GM19025 (cell line): ENCODE data around the gene PDIA2.
"Not testable (repeated sequence)": the region's sequence is repeated elsewhere in the genome, so short reads cannot be mapped to it uniquely, and the experiment has no call there.

Experiments used
- ATAC-seq: cut with Tn5 transposase; IDR thresholded peaks from one replicate; pipeline ENCODE4 v1.9.1; 2021; ENCODE audit warnings: mild to moderate bottlenecking, low read depth, moderate library complexity; ENCODE audit not compliant: unreplicated experiment

The PDIA2 gene, protein sequence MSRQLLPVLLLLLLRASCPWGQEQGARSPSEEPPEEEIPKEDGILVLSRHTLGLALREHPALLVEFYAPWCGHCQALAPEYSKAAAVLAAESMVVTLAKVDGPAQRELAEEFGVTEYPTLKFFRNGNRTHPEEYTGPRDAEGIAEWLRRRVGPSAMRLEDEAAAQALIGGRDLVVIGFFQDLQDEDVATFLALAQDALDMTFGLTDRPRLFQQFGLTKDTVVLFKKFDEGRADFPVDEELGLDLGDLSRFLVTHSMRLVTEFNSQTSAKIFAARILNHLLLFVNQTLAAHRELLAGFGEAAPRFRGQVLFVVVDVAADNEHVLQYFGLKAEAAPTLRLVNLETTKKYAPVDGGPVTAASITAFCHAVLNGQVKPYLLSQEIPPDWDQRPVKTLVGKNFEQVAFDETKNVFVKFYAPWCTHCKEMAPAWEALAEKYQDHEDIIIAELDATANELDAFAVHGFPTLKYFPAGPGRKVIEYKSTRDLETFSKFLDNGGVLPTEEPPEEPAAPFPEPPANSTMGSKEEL

DNA sequence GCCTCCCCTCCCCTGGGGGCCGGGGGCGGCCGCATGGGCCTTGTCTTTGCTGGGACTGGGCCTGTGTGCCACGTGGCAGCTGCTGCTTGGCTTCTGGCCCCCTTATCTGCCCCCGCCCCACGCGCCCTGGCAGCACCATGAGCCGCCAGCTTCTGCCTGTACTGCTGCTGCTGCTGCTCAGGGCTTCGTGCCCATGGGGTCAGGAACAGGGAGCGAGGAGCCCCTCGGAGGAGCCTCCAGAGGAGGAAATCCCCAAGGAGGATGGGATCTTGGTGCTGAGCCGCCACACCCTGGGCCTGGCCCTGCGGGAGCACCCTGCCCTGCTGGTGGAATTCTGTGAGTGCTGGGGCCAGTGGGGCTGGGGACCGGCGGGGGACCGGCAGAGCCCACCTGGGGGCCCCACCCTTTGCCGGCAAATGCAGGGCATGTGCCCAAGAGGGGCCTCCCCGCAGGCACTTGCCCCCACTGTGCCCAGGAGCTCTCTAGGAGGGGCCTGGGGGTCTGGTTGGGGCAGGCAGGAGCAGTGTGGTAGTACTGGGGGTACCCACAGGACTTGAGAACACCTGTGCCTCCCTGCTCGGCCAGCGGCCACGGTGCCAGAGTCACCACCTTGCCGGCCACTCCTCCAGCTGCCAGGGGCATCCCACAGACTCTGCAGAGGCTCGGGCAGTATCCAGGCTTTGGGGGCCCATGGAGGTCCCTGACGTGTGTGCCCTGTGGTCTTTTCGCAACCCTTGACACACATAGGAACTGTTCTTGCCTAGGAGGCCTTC lies at the start of gene PDIA2:
TSS of gene PDIA2 (plus strand) at position 132 of the 773 bp plus-strand sequence. CDS start at position 138, 6 bp downstream.
- no peak for ATAC-seq

DNA sequence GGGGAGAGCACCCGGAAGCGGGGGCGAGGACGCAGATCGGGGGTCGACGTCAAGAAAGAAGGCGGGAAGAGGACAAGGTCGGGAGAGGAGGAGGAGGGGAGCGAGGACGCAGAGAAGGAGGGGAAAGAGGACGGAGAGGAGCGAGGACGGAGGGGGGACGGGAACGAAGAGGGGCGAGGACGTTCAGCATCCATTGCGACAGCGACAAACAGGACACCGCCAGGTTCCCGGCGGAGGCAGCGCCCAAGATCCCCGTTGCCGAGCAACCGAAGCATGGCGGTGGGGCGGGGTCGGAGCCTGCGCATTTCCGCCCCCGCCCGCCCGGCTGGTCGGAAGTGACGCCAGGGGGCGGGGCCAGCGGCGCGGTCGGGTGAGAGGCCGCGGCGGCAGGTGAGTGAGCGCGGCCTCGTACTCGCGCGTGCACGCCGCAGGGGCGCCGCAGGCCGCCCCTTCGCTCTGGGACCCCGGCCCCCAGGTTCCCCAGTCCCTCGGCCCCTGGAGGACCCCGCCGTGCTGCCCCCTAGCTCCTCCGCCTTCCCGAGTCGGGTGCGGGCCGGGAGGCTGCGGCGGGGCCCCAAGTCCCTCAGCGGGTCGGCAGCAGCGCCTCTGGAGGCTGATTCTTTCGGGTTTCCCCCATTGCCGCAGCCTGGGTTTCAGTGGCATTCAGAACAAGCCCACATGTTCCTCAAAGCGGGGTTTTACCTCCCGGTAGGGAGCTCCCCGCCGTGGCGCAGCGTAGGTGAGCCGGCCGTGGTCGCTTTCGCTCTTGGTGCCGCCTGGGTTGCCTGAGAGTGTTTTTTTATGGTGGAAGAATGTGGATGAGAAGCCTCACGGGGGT lies 48.3 kb upstream of the PDIA2 start, which contains the start of gene FAM234A:
TSS of gene FAM234A (plus strand) at position 354 of the 838 bp plus-strand sequence. CDS start 19,593 bp downstream, outside the sequence.
- ATAC-seq, result peak; percentile 84

DNA sequence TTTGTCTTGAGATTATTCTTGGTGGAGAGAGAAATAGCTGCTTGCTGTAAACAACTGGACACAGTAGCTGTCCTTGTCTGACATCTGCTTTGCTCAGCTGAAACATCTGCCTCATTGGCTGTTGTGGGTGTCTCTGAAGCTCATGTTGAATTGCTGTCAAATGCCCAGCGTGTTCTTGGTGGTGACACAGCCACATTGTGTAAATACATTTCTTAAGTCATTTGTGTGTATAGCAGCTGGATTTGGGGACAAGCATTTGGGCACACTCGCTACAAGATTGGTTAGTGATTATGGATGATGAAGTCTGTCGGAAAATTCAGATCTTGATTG lies 43.1 kb upstream of the PDIA2 start:
- no peak for ATAC-seq

DNA sequence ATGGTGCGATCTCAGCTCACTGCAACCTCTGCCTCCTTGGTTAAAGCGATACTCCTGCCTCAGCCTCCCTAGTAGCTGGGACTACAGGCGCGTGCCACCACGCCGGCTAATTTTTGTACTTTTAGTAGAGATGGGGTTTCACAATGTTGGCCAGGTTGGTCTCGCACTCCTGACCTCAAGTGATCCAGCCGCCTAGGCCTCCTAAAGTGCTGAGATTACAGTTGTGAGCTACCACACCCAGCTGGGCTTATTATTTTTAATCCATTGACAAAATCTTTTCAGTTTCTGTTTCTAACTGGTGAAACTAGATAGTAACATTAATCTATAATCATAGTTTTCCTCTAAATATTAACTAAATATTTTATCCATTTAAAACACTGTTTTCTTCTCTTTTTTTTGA lies 42.4 kb upstream of the PDIA2 start:
- ATAC-seq, result no peak

DNA sequence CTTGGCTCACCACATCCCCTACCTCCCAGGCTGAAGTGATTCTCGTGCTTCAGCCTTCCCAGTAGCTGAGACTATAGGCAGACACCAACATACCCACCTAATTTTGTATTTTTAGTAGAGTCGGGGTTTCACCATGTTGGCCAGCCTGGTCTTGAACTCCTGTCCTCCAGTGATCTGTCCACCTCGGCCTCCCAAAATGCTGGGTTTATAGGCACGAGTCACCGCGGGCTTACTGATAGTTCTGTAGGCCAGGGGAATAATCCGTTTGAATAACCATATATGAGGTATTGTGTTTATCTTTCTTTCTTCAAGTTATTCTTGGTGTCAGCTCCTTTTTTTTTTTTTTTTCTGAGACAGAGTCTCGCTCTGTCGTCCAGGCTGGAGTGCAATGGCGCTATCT lies 40.7 kb upstream of the PDIA2 start:
- ATAC-seq, result no peak

DNA sequence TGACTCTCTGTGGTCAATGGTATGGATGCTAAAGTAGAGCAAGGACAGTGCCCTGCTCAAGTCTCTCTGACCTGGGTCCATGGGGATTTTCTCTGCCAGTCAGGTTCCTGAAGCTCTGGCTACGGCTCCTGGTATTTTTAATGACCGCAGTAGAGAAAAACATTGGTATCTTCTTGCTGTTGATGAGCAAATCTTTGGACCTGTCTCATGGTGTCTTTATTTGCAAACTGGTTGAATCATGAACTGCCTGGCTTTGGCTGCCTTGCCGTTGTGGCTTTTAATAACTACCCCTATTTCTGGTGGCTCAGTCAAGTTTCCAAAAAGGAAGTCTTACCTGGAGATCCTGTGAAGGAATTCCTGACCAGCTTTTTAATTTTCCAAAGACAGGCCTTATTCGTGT lies 39.6 kb upstream of the PDIA2 start:
- ATAC-seq, result no peak

DNA sequence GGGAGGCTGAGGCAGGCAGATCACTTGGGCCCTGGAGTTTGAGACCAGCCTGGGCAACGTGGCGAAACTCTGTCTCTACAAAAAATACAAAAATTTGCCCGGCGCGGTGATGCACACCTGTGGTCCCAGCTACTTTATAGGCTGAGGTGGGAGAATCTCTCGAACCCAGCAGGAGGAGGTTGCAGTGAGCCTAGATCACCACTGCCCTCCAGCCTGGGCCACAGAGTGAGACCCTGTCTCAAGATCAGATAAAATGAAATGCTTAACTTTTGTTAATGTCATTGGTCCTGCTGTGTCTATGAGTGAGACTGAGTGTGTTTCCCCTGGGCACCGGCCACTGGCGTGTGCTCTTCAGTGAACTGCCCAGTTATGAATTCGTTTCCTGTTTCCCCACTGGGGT lies 37.9 kb upstream of the PDIA2 start:
- no peak for ATAC-seq

DNA sequence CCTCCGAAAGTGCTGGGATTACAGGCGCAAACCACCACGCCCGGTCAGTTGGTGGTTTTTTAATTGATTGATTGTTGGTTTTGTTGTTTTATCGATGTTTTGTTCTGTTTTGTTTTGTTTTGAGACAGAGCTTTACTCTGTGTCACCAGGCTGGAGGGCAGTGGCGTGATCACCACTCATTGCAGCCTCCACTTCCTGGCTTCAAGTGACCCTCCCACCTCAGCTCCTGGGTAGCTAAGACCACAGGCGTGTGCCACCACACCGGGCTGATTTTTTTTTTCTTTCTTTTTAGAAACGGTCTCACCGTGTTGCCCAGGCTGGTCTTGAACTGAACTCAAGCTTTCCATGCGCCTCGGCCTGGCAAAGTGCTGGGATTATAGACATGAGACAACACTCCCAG lies 35.9 kb upstream of the PDIA2 start:
- ATAC-seq, result no peak

DNA sequence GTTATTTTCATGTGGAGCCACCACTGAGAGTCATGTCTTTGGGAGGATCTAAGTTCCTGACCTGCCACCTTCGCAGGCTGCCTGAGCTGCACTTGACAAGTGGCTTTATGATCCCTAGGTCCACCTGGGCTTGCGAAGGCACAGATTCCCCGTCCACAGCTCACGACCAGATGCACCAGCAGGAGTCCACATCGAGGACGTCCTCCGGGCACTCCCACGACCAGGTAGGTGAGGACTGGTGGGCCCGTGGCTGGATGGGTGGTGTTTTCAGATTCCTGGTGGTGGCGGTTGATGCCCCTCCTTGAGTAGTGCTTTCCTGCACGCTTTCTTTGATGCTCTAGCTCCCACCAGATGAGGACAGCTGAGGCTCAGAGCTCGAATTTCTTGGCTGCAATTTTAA lies 33.5 kb upstream of the PDIA2 start:
- ATAC-seq, result no peak

DNA sequence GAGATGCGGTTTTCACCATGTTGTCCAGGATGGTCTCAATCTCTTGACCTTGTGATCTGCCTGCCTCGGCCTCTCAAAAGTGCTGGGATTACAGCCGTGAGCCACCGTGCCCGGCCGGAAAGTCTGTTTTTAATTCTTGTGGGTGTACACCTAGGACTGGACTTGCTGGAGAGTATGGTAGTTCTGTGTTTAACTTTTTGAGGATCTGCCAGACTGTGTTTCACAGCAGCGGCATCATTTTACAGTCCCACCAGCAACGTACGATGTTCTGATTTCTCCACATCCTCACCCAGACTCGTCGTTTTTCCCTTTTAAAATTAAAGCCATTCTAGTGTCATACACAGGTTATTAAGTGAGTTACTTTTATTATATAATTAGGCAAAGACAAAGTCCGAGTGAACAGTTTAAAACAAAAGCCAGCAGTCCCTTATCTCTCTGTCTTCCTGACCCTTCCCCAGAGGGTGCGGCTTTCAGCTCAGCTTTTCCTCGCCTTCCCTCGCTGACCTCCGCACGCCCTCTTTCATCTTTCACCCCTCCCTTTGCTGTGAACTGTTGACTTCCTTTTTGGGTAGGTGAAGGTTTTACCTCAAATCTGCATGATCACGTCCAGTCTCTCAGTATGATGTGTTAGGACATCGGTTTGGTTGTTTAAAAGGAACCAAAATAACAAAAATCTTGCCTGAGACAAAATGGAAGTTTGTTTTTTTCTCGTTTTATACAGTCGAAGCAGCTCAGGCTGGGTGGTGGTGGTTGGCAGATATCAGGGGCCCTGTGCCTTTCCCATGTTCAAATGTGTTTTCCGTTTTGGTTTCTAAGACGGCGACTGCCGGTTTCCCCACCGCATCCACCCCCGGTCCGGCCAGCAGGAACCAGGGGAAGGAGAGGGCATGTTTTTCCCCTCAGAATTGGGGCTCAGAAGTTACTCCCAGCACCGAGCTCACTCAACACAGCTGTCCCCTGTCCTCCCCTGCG lies 30.3 kb upstream of the PDIA2 start:
- ATAC-seq, result no peak

DNA sequence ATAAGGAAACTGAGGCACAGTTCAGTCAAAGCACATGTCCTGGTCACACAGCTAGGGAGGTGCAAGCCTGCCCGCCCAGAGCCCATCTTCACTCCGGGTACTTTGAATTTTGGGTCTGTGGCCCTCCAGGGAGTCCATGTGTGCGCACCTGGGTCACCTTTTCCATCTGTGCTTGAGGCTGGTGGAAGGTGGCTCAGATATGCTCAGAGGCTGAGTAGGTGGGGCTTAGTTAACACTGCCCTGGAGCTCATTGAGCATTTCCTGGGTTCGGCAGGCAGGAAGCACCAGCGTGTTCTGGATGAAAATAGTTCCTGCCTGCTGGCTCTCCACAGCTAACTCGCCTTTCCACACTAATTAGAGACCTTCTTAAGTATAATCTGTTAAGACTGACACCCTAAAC lies 29.1 kb upstream of the PDIA2 start:
- no peak for ATAC-seq

DNA sequence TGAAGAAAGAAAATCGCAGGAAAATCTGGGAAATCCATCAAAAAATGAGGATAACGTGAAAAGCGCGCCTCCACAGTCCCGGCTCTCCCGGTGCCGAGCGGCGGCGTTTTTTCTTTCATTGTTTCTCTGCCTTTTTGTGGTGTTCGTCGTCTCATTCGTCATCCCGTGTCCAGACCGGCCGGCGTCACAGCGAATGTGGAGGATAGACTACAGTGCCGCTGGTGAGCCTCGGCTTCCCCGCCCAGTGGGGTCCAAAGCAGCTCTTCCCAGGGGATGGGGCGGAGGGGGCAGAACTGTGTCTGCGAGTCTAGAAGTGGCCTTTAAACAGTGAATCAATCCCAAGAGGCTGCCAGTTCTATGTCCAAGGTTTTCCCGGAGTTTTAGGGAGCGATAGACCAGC lies 28.5 kb upstream of the PDIA2 start:
- ATAC-seq, result no peak

DNA sequence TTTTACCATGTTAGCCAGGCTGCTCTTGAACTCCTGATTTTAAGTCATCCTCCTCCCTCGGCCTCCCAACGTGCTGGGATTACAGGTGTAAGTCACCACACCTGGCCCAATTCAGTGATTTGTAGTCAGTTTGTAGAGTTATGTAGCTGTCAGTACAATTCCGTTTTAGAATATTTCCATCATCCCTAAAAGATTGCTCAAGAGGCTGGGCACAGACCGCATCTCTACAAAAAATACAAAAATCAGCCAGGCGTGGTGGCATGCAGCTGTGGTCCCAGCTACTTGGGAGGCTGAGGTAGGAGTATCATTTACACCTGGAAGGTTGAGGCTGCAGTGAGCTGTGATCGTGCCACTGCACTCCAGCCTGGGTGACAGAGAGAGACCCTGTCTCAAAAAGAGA lies 27.8 kb upstream of the PDIA2 start:
- no peak for ATAC-seq

DNA sequence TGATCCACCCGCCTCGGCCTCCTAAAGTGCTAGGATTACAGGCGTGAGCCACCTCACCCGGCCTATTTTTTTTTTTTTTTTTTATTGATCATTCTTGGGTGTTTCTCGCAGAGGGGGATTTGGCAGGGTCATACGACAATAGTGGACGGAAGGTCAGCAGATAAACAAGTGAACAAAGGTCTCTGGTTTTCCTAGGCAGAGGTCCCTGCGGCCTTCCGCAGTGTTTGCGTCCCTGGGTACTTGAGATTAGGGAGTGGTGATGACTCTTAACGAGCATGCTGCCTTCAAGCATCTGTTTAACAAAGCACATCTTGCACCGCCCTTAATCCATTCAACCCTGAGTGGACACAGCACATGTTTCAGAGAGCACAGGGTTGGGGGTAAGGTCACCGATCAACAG lies 24.9 kb upstream of the PDIA2 start:
- not testable (repeated sequence) for ATAC-seq

DNA sequence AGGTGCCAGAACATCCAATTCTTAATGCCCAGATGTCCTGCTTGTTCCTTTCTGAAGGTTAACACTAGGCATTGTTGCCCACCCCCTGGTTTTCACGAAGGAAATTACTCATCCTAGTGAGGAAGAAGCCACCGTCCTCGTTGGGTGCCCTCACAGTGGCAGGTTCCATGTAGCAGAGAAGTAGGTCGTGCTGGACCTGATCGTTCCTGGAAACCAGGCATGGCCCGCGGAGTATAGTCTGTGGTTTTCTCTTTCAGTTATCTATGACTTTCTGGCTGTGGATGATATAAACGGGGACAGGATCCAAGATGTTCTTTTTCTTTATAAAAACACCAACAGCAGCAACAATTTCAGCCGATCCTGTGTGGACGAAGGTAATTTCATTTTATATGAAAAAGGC lies 23.7 kb upstream of the PDIA2 start:
- ATAC-seq, result no peak

DNA sequence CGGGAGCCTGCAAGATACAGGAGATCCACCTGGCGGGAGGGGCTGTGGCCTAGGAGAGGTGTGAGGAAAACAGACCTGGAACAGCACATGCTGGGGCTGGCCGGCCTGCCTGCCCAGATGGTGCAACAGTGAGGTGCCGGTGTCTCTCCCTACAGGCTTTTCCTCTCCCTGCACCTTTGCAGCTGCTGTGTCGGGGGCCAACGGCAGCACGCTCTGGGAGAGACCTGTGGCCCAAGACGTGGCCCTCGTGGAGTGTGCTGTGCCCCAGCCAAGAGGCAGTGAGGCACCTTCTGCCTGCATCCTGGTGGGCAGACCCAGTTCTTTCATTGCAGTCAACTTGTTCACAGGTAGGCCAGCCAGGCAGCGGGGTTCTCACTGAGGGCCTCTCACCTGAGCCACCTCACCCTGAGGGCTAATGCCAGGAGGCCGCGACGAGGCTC lies 23.1 kb upstream of the PDIA2 start:
- no peak for ATAC-seq

DNA sequence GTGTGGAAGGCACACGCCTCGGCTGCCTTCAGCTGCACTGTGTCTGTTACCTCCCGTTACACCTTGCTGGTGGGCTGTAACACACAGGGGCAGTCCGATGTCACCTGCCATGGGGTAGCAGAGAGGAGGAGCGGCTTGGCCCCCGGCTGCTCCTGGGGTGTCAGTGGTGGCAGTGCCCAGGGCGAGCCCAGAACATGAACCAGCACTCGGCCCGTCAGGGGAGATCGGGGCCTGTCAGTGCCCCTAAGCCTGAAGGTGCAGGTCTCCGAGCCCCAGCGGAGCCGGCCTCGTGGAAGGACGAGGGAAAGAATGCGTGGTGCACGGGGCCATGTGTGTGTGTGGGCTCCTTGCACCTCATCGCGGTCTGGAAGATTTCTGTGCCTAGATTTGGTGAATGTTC lies 22.6 kb upstream of the PDIA2 start:
- no peak for ATAC-seq

DNA sequence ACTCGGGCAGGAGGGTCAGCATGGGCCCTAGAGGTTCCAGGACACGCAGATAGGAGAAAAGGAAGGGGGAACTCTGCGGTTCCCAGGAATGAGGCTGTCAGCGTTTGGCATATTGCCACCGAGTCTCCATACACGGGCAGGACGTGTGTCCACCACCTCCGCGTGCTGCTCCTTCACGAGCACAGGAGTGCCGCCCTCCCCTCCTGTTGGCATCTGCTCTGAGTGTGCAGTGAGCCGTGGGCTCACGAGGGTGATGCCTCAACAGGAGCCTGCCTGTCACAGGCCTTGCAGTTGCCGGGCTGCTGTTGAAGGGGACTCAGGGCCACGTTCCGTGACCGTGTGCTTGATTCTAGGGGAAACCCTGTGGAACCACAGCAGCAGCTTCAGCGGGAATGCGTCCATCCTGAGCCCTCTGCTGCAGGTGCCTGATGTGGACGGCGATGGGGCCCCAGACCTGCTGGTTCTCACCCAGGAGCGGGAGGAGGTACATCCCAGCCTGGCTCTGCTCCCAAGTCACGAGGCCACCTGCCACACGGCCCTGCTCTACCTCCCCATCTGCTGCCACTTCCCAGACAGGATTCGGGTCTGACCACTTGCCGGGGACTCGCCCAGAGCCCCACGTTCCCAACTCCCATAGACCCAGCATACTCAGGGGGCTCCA lies 21.8 kb upstream of the PDIA2 start:
- ATAC-seq, result no peak

DNA sequence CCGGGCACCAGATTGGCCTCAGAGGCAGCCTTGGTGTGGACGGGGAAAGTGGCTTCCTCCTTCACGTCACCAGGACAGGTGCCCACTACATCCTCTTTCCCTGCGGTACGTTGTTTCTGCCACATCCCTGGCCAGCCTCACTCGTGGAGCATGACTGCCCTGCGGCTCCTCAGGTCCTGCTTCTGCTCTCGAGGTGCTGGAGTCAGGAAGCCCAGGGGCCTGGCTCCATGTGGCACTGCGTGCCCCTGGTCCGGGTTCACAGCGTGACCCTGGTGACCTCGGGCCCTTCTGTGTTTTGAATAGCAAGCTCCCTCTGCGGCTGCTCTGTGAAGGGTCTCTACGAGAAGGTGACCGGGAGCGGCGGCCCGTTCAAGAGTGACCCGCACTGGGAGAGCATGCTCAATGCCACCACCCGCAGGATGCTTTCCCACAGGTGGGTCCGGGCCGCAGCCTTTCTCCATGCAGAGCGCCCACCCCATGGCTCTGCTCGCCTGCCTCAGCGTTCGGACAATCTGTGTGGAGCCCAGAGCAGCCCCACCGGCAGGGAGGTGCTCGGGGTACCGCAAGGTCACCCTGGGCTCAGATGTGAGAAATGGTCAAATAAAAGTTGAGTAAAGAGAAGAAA lies 20.7 kb upstream of the PDIA2 start:
- ATAC-seq, result no peak
